Aorta (tissue), 5 donors: ENCODE results near the gene G3BP2. TPM values are rescaled to one million over a fixed set of nuclear protein-coding genes. Genes with fewer than 3 reads are reported as not detected.
"Not testable (repeated sequence)": the region's sequence is repeated elsewhere in the genome, so short reads cannot be mapped to it uniquely, and the experiment has no call there.

Experiments used
- ATAC-seq: fragments of 200-7000 bp; cut with Tn5 transposase; one replicate; pipeline ENCODE4 v1.9.1; 2022; ENCODE audit warnings: moderate library complexity; ENCODE audit not compliant: low FRiP score
- DNase-seq, 2 donors: peaks; one replicate each; pipeline ENCODE4 v3.0.0-alpha.2; 2020
- H3K27ac ChIP-seq, 2 donors: one replicate each; pipeline ENCODE4 v1.5.1; 2013; ENCODE audit warnings: low read length in 2 of 2, mild to moderate bottlenecking in 2 of 2, moderate library complexity in 2 of 2, control low read depth in 1 of 2, inconsistent platforms in 1 of 2, low read depth in 1 of 2
- H3K27me3 ChIP-seq, 2 donors: one replicate each; pipeline ENCODE4 v1.6.1; 2013; ENCODE audit warnings: control low read depth in 1 of 2, low read length in 1 of 2, mild to moderate bottlenecking in 1 of 2, moderate library complexity in 1 of 2; ENCODE audit not compliant: insufficient read depth in 2 of 2, control insufficient read depth in 1 of 2
- H3K36me3 ChIP-seq, 2 donors: one replicate each; pipeline ENCODE4 v1.6.1; 2013; ENCODE audit warnings: control low read depth in 1 of 2, low read length in 1 of 2, mild to moderate bottlenecking in 1 of 2; ENCODE audit not compliant: insufficient read depth in 2 of 2, control insufficient read depth in 1 of 2
- H3K4me1 ChIP-seq, 2 donors: one replicate each; pipeline ENCODE4 v1.6.1; 2013; ENCODE audit warnings: low read length in 2 of 2, control low read depth in 1 of 2, mild to moderate bottlenecking in 1 of 2, moderate library complexity in 1 of 2; ENCODE audit not compliant: insufficient read depth in 2 of 2, control insufficient read depth in 1 of 2
- H3K4me3 ChIP-seq, 2 donors: one replicate each; pipeline ENCODE4 v1.5.1; 2013; ENCODE audit warnings: low read length in 2 of 2, control low read depth in 1 of 2, mild to moderate bottlenecking in 1 of 2
- H3K9me3 ChIP-seq: one replicate; pipeline ENCODE4 v1.6.1; 2013; ENCODE audit warnings: mild to moderate bottlenecking, low read length; ENCODE audit not compliant: control insufficient read depth
- WGBS, 2 donors: extraction: QIAGEN DNeasy Blood & Tissue Kit; methylation state at CpG; one replicate each; pipeline ENCODE4 v1.1.7; 2013; 5-methylcytosine and 5-hydroxymethylcytosine counted together
- intact Hi-C, 2 donors: fragments of 100-400 bp; cut with DNase I; formaldehyde crosslinking; loops; one replicate each; pipeline versions ENCODE4 v1.14.2 to v1.15.0; 2022
- long read RNA-seq, 2 donors: library from polyadenylated mRNA; unstranded; transcript quantifications; one replicate each; pipeline ENCODE4 v2.0.0, GENCODE V29; 2020 to 2021
- polyA plus RNA-seq, 2 donors: library from polyadenylated mRNA; stranded (reverse); fragments of 200-250 nt; gene quantifications; one replicate each; pipeline ENCODE4 v1.2.3, GENCODE V29; 2013
- total RNA-seq, 2 donors: library from RNA; stranded (reverse); fragmentation: NEBNext Ultra II Directional; extraction: Animal tissue kit (Norgen Biotek cat#: 25700); gene quantifications; one replicate each; pipeline ENCODE4 v1.2.1, GENCODE V29; 2021
- donor health status: healthy with polysubstance abuse.
- donor health status: Bipolar disorder and iron deficiency.
- donor health status: DM: no; HTN: no; CAD: no.
- donor health status: DM: no; HTN: no; CAD: no.
- donor health status: DM: yes; HTN: yes; CAD: no.

Gene G3BP2
- total RNA-seq: 10 to 100 TPM; 99.6 to 99.7 TPM
- 10 to 100 TPM; 36.7 to 38.6 TPM for polyA plus RNA-seq
- long read RNA-seq, donor 1, full-length matches to known transcripts: 33 of 50 reads
- long read RNA-seq, donor 1, partial matches to known transcripts: 3 of 50 reads
- long read RNA-seq, donor 1, other reads (novel, unspliced or antisense): 14 of 50 reads
- long read RNA-seq, donor 2, full-length matches to known transcripts: 30 of 39 reads
- long read RNA-seq, donor 2, partial matches to known transcripts: 1 of 39 reads
- long read RNA-seq, donor 2, other reads (novel, unspliced or antisense): 8 of 39 reads

DNA sequence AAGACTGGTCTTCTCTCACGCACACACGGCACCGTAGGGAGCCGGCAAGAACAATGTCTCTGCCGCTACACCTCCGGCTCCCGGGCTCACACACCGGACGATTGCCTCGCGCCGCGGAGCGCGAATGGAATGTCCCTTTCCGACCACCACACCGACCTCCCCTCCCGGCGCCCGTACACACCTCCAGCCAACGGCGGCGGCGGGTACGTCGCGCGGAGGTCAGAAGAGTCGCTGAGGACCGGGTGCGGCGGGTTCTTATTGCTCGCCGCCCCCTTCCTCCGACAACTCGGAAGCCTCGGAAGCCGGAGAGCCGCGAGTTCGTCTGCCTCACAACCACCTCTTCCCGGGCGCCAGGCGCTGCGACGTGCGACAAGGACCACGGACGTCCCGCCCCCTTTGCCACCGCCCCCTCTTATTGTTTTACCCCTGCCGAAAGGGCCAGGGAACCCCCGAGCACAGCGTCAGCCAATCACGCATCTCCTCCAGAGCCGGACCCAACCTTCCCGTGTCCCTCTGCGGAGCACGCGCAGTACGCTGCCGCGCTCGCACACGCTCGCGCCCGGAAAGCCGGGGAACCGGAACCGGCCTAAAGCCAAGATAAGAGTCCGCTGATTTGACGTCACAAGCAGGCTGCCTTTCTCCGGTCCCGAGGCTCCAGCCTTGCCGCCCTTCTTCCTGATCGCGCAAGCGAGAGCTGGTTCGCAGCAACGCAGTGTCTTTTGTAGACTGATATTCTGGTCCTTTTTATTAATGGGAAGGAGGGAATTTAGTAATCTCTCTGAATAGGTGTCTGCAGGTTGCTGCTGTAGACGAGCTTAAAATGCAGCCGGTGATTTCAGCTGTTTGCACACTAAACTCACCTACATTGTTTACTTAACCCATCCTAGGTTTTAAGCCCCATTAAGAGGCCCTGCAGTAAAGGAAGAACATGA lies at the start of gene G3BP2:
TSS of gene G3BP2 (minus strand) at position 385 of the 932 bp plus-strand sequence. CDS start 11,386 bp downstream, outside the sequence.
- peak within 1 kb of the TSS; percentile 63 to 82 for H3K4me3 ChIP-seq
- WGBS, 2 donors: 0 to 1% methylated on average over 73 to 83 of the region's 83 CpGs

GRCh38 chr4:75722417-75722816 lies 49.2 kb upstream of the G3BP2 start:
- H3K4me1 ChIP-seq: peaks cover 0 to 6% of the 10 kb centered on the region in 2 donors
- no peak for ATAC-seq
- intact Hi-C loops: loop anchor here (2.0 to 10.0 kb wide), 2 partner anchors 50 to 72 kb away; partner anchors contain the start of gene G3BP2 (in 1 of the 2)

More for the DNA sequence above, at the start of gene G3BP2:
- Histone ChIP-seq H3K27me3 (no peaks in the 10 kb centered on the region), H3K9me3 (no peaks in the 10 kb centered on the region), H3K36me3 (no peaks in the 10 kb centered on the region), H3K4me1 (peaks cover 0 to 8% of the 10 kb centered on the region in 2 donors), H3K27ac (peak within 1 kb of the TSS; percentile 45 to 85)
- intact Hi-C loops: loop anchor here (1.0 to 2.0 kb wide), 3 partner anchors 42 to 51 kb away; partner anchors contain the start of genes CDKL2 (in 1 of the 2) and USO1 (in 1 of the 2)
- ATAC-seq (peak; percentile 99), DNase-seq (peak; percentile 99)

GRCh38 chr4:75718529-75718928 lies 45.3 kb upstream of the G3BP2 start:
- Histone ChIP-seq H3K4me1 (peaks cover 2 to 11% of the 10 kb centered on the region in 2 donors), H3K36me3 (no peaks in the 10 kb centered on the region), H3K9me3 (no peaks in the 10 kb centered on the region), H3K27me3 (no peaks in the 10 kb centered on the region), H3K4me3 (no peak overlapping the region), H3K27ac (no peak overlapping the region)
- DNase-seq (no peak), ATAC-seq (no peak)
- 43 to 54% methylated on average over 2 of the region's 2 CpGs for WGBS, 2 donors
- intact Hi-C loops: no loop called here

More at GRCh38 chr4:75722417-75722816, 49.2 kb upstream of the G3BP2 start:
- Histone ChIP-seq H3K4me3 (no peak overlapping the region), H3K36me3 (no peaks in the 10 kb centered on the region), H3K27me3 (no peaks in the 10 kb centered on the region), H3K9me3 (no peaks in the 10 kb centered on the region), H3K27ac (peak overlapping the region in 1 of 2 donors; percentile 45)
- 3 to 13% methylated on average over 3 of the region's 3 CpGs for WGBS, 2 donors
- DNase-seq: no peak

GRCh38 chr4:75717408-75717807 lies 44.2 kb upstream of the G3BP2 start:
- no peak for ATAC-seq
- intact Hi-C loops: no loop called here
- Histone ChIP-seq H3K4me1 (peaks cover 2 to 6% of the 10 kb centered on the region in 2 donors), H3K36me3 (no peaks in the 10 kb centered on the region), H3K9me3 (no peaks in the 10 kb centered on the region), H3K27ac (no peak overlapping the region), H3K27me3 (no peaks in the 10 kb centered on the region), H3K4me3 (no peak overlapping the region)
- WGBS, 2 donors: 84 to 88% methylated on average over 1 of the region's 1 CpG
- no peak for DNase-seq

- DNase-seq, H3K4me1 ChIP-seq, H3K9me3 ChIP-seq, H3K4me3 ChIP-seq, H3K27me3 ChIP-seq, intact Hi-C loops, ATAC-seq, H3K36me3 ChIP-seq: not testable (repeated sequence)
- H3K27ac ChIP-seq: peak overlapping the region in 1 of 2 donors; percentile 35
- WGBS, 2 donors: 57 to 80% methylated on average over 3 of the region's 3 CpGs
These were observed 42.8 kb upstream of the G3BP2 start for GRCh38 chr4:75716054-75716453.

DNA sequence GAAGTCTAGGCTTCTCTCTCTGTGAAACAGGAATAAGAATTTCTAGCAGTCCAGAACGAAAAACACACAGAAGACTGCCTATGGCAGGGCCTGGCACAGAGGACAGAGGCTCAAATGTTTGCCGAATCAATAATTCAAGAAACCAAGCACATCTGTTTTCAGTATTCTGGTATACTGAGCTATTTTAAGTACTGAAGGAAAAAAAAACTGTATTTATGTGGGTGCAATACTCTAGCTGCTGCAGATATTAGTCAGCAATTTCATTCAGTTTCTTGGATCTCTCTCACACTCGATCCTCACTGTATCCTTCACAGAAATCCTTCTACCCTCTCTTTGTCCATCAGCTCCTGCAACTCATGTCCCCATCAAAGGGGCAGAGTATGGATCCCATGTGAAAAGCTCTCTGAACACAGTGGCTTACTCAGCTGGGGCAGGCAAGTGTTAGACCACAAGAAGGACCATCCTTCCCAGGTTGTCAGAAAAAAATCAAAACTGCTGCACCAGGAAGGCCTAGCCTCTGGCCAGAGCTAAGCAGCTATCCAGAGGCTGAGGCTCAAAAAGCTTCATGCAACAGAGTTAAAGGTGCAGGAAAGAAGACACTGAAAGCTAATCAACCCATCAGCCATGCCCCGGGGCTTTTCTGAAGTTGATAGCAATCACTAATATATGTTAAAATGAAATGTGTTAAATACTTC lies 42.0 kb upstream of the G3BP2 start:
- Histone ChIP-seq H3K4me3 (no peak overlapping the region), H3K27me3 (no peaks in the 10 kb centered on the region), H3K36me3 (no peaks in the 10 kb centered on the region), H3K4me1 (peaks cover 2 to 9% of the 10 kb centered on the region in 2 donors), H3K27ac (peak overlapping the region; percentile 63 to 71), H3K9me3 (no peaks in the 10 kb centered on the region)
- intact Hi-C loops: no loop called here
- 20 to 23% methylated on average over 4 of the region's 4 CpGs for WGBS, 2 donors
- no peak for DNase-seq
- no peak for ATAC-seq

- Histone ChIP-seq H3K27me3 (no peaks in the 10 kb centered on the region), H3K27ac (peak overlapping the region; percentile 63 to 64), H3K36me3 (no peaks in the 10 kb centered on the region), H3K4me3 (peak overlapping the region in 1 of 2 donors; percentile 14), H3K9me3 (no peaks in the 10 kb centered on the region), H3K4me1 (peaks cover 2 to 9% of the 10 kb centered on the region in 2 donors)
- WGBS, 2 donors: 0 to 11% methylated on average over 1 of the region's 1 CpG
- DNase-seq (no peak), ATAC-seq (no peak)
- intact Hi-C loops: no loop called here
These were observed 41.5 kb upstream of the G3BP2 start for GRCh38 chr4:75714704-75715103.

GRCh38 chr4:75714011-75714410 lies 40.8 kb upstream of the G3BP2 start:
- intact Hi-C loops: no loop called here
- no peak for DNase-seq
- ATAC-seq: no peak
- H3K4me3 ChIP-seq: no peak overlapping the region
- H3K27me3 ChIP-seq: no peaks in the 10 kb centered on the region
- H3K4me1 ChIP-seq: peaks cover 2 to 9% of the 10 kb centered on the region in 2 donors
- WGBS, 2 donors: 92 to 94% methylated on average over 4 of the region's 4 CpGs
- H3K36me3 ChIP-seq: no peaks in the 10 kb centered on the region
- no peaks in the 10 kb centered on the region for H3K9me3 ChIP-seq
- H3K27ac ChIP-seq: no peak overlapping the region
